IMR-90 (cell line): Measurements from ENCODE around the gene DGKD. TPM values are rescaled to one million over a fixed set of nuclear protein-coding genes. Genes with fewer than 3 reads are reported as not detected.

ENCODE experiments used
- ATAC-seq: fragments of 200-7000 bp; cut with Tn5 transposase; 2 replicates; pipeline ENCODE4 v1.9.1; 2020; ENCODE audit warnings: low read depth, mild to moderate bottlenecking, moderate library complexity
- BruUV-seq: library from RNA; stranded (reverse); fragments of 400-500 nt; replicated peaks from 2 replicates; lab custom pipeline; 2021; lab: Mats Ljungman, UMichigan
- CTCF ChIA-PET: fragments of 300-600 bp; formaldehyde crosslinking; extraction: SDS; loops from one replicate; lab custom pipeline; 2021; ENCODE audit warnings: antibody characterized with exemption; lab: Yijun Ruan, JAX
- POLR2A ChIA-PET: fragments of 300-600 bp; sonication (Branson Sonifier 250); formaldehyde crosslinking; loops from one replicate; lab custom pipeline; 2022; ENCODE audit warnings: antibody characterized with exemption; ENCODE audit not compliant: unreplicated experiment; lab: Charles Lee
- DNase-seq: peaks from one replicate; pipeline ENCODE4 v3.0.0; 2013
- H2AFZ ChIP-seq: replicated peaks from 2 replicates; pipeline ENCODE3; 2013; ENCODE audit warnings: low read length, mild to moderate bottlenecking; ENCODE audit not compliant: poor library complexity
- H2AK5ac ChIP-seq: 2 replicates; pipeline ENCODE4 v1.6.1; 2013; ENCODE audit warnings: low read depth, low read length, inconsistent platforms
- H2AK9ac ChIP-seq: replicated peaks from 2 replicates; pipeline ENCODE3; 2013; ENCODE audit warnings: mild to moderate bottlenecking, low read depth, low read length, moderate library complexity; ENCODE audit not compliant: poor library complexity
- H2BK120ac ChIP-seq: 2 replicates; pipeline ENCODE4 v1.6.1; 2013; ENCODE audit warnings: low read depth, low read length, inconsistent platforms
- H2BK15ac ChIP-seq: 3 replicates; pipeline ENCODE4 v1.6.1; 2013; ENCODE audit warnings: low read depth, low read length, inconsistent platforms
- H2BK20ac ChIP-seq: 2 replicates; pipeline ENCODE4 v1.6.1; 2013; ENCODE audit warnings: low read depth, mild to moderate bottlenecking, inconsistent platforms, low read length, moderate library complexity
- H2BK5ac ChIP-seq: 2 replicates; pipeline ENCODE4 v1.6.1; 2013; ENCODE audit warnings: mild to moderate bottlenecking, low read depth, low read length, inconsistent platforms; ENCODE audit not compliant: poor library complexity, severe bottlenecking
- H3K14ac ChIP-seq: replicated peaks from 2 replicates; pipeline ENCODE4 v1.6.1; 2013; ENCODE audit warnings: low read depth, low read length, inconsistent platforms
- H3K18ac ChIP-seq: 2 replicates; pipeline ENCODE4 v1.6.1; 2013; ENCODE audit warnings: low read depth, low read length, control low read depth
- H3K23ac ChIP-seq: 2 replicates; pipeline ENCODE4 v1.6.1; 2013; ENCODE audit warnings: low read depth, low read length, inconsistent platforms
- H3K27ac ChIP-seq: 2 replicates; pipeline ENCODE4 v1.5.1; 2013; ENCODE audit warnings: mild to moderate bottlenecking, control low read depth, low read length; ENCODE audit not compliant: insufficient read depth
- H3K27me3 ChIP-seq: 2 replicates; pipeline ENCODE4 v1.6.1; 2013; ENCODE audit warnings: low read length; ENCODE audit not compliant: control insufficient read depth, insufficient read depth
- H3K36me3 ChIP-seq: 2 replicates; pipeline ENCODE4 v1.6.1; 2013; ENCODE audit warnings: low read length, mixed read lengths; ENCODE audit not compliant: control insufficient read depth, insufficient read depth
- H3K4ac ChIP-seq: 2 replicates; pipeline ENCODE4 v1.6.1; 2013; ENCODE audit warnings: low read depth, low read length, inconsistent platforms
- H3K4me1 ChIP-seq: 2 replicates; pipeline ENCODE4 v1.6.1; 2013; ENCODE audit warnings: low read length, mixed read lengths; ENCODE audit not compliant: control insufficient read depth, insufficient read depth
- H3K4me2 ChIP-seq: 2 replicates; pipeline ENCODE4 v1.6.1; 2013; ENCODE audit warnings: low read depth, mild to moderate bottlenecking, control low read depth, low read length, moderate library complexity
- H3K4me3 ChIP-seq: 2 replicates; pipeline ENCODE4 v1.5.1; 2013; ENCODE audit warnings: low read depth, mild to moderate bottlenecking, control low read depth, low read length, moderate library complexity; ENCODE audit not compliant: insufficient read depth
- H3K56ac ChIP-seq: 2 replicates; pipeline ENCODE4 v1.6.1; 2013; ENCODE audit warnings: low read length, inconsistent platforms; ENCODE audit not compliant: insufficient read depth; ENCODE audit errors: extremely low read depth
- H3K79me1 ChIP-seq, 2 experiments: 2 replicates each; pipeline ENCODE4 v1.6.1; 2013; ENCODE audit warnings: low read length in 2 of 2, inconsistent platforms in 1 of 2, low read depth in 1 of 2
- H3K9ac ChIP-seq: 2 replicates; pipeline ENCODE4 v1.6.1; 2013; ENCODE audit warnings: low read depth, low read length, control low read depth
- H3K9me1 ChIP-seq: 2 replicates; pipeline ENCODE4 v1.6.1; 2013; ENCODE audit warnings: low read length, inconsistent platforms; ENCODE audit not compliant: insufficient read depth
- H3K9me3 ChIP-seq: 2 replicates; pipeline ENCODE4 v1.6.1; 2013; ENCODE audit warnings: low read length; ENCODE audit not compliant: control insufficient read depth, insufficient read depth
- H4K20me1 ChIP-seq: 2 replicates; pipeline ENCODE4 v1.6.1; 2013; ENCODE audit warnings: low read length, inconsistent platforms; ENCODE audit not compliant: insufficient read depth
- H4K5ac ChIP-seq: 2 replicates; pipeline ENCODE4 v1.6.1; 2013; ENCODE audit warnings: mild to moderate bottlenecking, low read depth, low read length, control low read depth
- H4K8ac ChIP-seq, 2 experiments: 2 replicates each; pipeline ENCODE4 v1.6.1; 2013; ENCODE audit warnings: low read depth in 2 of 2, low read length in 2 of 2, control low read depth in 1 of 2, inconsistent platforms in 1 of 2
- H4K91ac ChIP-seq: 2 replicates; pipeline ENCODE4 v1.6.1; 2013; ENCODE audit warnings: low read depth, low read length, inconsistent platforms; ENCODE audit not compliant: insufficient read depth
- BHLHE40 ChIP-seq: fragments of 150-350 bp; IDR thresholded peaks from 2 replicates; pipeline ENCODE4 v1.6.1; 2016; ENCODE audit warnings: mild to moderate bottlenecking, low read depth, low read length
- CEBPB ChIP-seq: IDR thresholded peaks from 2 replicates; pipeline ENCODE4 v1.6.1; 2012; ENCODE audit warnings: low read depth, low read length, improper control_type of control experiment
- CHD1 ChIP-seq: IDR thresholded peaks from 2 replicates; pipeline ENCODE4 v1.6.1; 2012; ENCODE audit warnings: low read depth, low read length, improper control_type of control experiment
- FOS ChIP-seq: fragments of 150-350 bp; IDR thresholded peaks from 2 replicates; pipeline ENCODE4 v1.6.1; 2016; ENCODE audit warnings: low read depth, low read length
- MAFK ChIP-seq: IDR thresholded peaks from 2 replicates; pipeline ENCODE4 v1.6.1; 2012; ENCODE audit warnings: low read depth, low read length, improper control_type of control experiment
- MAZ ChIP-seq: IDR thresholded peaks from 2 replicates; pipeline ENCODE4 v1.6.1; 2012; ENCODE audit warnings: low read depth, mild to moderate bottlenecking, low read length, improper control_type of control experiment, moderate library complexity, borderline replicate concordance
- NFE2L2 ChIP-seq: fragments of 150-350 bp; IDR thresholded peaks from 2 replicates; pipeline ENCODE4 v1.6.1; 2016; ENCODE audit warnings: low read depth, mild to moderate bottlenecking, low read length
- POLR2A ChIP-seq: IDR thresholded peaks from 2 replicates; pipeline ENCODE4 v1.6.1; 2012; ENCODE audit warnings: mild to moderate bottlenecking, low read depth, low read length
- RAD21 ChIP-seq: IDR thresholded peaks from 2 replicates; pipeline ENCODE4 v1.6.1; 2012; ENCODE audit warnings: low read length, improper control_type of control experiment
- RCOR1 ChIP-seq: IDR thresholded peaks from 2 replicates; pipeline ENCODE4 v1.6.1; 2012; ENCODE audit warnings: mild to moderate bottlenecking, low read length, improper control_type of control experiment; ENCODE audit not compliant: insufficient replicate concordance
- RFX5 ChIP-seq: IDR thresholded peaks from 2 replicates; pipeline ENCODE4 v1.8.0; 2012; ENCODE audit warnings: low read depth, mild to moderate bottlenecking, low read length, moderate library complexity
- SMC3 ChIP-seq: fragments of 150-350 bp; IDR thresholded peaks from 2 replicates; pipeline ENCODE4 v1.6.1; 2016; ENCODE audit warnings: low read depth, mild to moderate bottlenecking, antibody characterized with exemption, low read length, moderate library complexity
- WGBS, 2 experiments: methylation state at CpG; one replicate each; pipeline versions ENCODE4 v1.1.5 to v1.1.7; 2013; ENCODE audit warnings: missing lambda C conversion rate in 2 of 2; ENCODE audit not compliant: insufficient read length in 1 of 2; ENCODE audit errors: extremely low coverage in 2 of 2; 5-methylcytosine and 5-hydroxymethylcytosine counted together
- dilution Hi-C: fragments of 300-500 bp; cut with HindIII; formaldehyde crosslinking; loops from one replicate; pipeline ENCODE4 v1.14.3; 2018; ENCODE audit warnings: low sequenced_read_pairs; ENCODE audit not compliant: unreplicated experiment
- in situ Hi-C: fragments of 300-500 bp; cut with MboI; formaldehyde crosslinking; loops from 3 replicates; pipeline ENCODE4 v1.14.3; 2019; ENCODE audit warnings: low sequenced_read_pairs, inconsistent platforms, mixed read lengths
- intact Hi-C: fragments of 100-400 bp; cut with micrococcal nuclease; formaldehyde crosslinking; loops from 2 replicates; pipeline ENCODE4 v1.10.0; 2022
- polyA plus RNA-seq, 3 experiments: library from polyadenylated mRNA; depleted of rRNA; stranded (reverse); fragments of >200 nt; gene quantifications; 2 replicates each; pipeline ENCODE4 v1.2.3, GENCODE V29; 2012; ENCODE audit warnings: low replicate concordance in 1 of 3
- total RNA-seq: library from RNA; depleted of rRNA; stranded (reverse); fragments of >200 nt; gene quantifications from 2 replicates; pipeline ENCODE4 v1.2.3, GENCODE V29; 2012
- TF ChIP-seq, protein P1 (sequence below): fragments of 150-350 bp; IDR thresholded peaks from 2 replicates; pipeline ENCODE4 v1.6.1; 2016; ENCODE audit warnings: low read depth, mild to moderate bottlenecking, low read length, moderate library complexity, borderline replicate concordance
- TF ChIP-seq, protein P2 (sequence below): conservative IDR thresholded peaks from 2 replicates; pipeline ENCODE4 v1.5.1; 2012; ENCODE audit warnings: mild to moderate bottlenecking, low read depth, low read length, improper control_type of control experiment
- TF ChIP-seq, protein P3 (sequence below): fragments of 150-350 bp; IDR thresholded peaks from 2 replicates; pipeline ENCODE4 v1.6.1; 2017; ENCODE audit warnings: mild to moderate bottlenecking, antibody characterized with exemption, low read length, low read depth

Gene DGKD
- total and polyA plus RNA-seq, 2 of the 4 experiments (the other 2 are of a cell fraction): 6.5 to 10.1 TPM

DNA sequence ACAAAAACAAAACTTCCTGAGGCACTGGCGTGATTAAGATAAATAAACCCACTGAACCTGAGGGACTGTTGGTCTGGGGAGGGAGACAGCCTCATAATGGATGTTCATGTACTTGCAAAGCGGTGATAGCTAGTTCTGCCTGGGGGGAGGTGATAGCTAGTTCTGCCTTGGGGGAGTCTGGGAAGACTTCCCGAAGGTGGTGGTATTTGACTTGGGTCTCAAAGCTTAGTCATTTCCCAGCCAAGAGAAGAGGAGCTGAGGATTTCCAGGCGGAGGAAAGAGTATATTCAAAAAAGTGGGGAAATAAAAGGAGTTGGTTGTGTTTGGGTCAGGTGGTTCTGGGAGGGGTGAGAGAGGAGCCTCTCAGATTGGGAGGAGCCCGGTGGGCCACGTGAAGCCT, 24.7 kb downstream of the DGKD start (continued):
- TF ChIP-seq RCOR1: no peak

DNA sequence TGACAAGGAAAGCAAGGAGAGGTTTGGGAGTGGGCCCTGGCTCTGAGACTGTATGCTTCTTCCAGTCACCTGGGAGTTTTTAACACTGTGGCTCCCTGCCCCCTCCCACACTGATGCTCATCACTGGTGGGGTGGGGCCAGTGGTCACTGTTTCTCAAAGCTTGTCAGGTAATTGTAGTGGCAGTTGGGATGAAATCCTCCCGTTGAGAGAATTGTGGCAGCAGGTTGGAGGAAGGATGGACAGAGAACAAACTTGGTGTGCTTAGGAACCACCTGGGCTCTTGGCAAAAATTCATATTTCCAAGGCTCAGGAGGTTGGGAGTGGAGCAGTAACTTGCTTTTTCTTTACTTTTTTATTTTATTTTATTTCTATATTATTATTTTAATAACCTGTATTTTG, 25.1 kb downstream of the DGKD start:
- in situ Hi-C loops (no loop called here), intact Hi-C loops (no loop called here), dilution Hi-C loops (no loop called here)
- Histone ChIP-seq H3K9me1 (peaks cover 10% of the 10 kb centered on the region; the same call in 1 of the 2 replicates), H2BK5ac (no peak overlapping the region), H4K8ac (no peak overlapping the region), H3K36me3 (no peaks in the 10 kb centered on the region), H2AK5ac (no peak overlapping the region), H2AFZ (no peak overlapping the region), H3K27ac (no peak overlapping the region), H3K4me3 (no peak overlapping the region), H3K18ac (no peak overlapping the region), H4K5ac (no peak overlapping the region), H2AK9ac (no peak overlapping the region), H3K9ac (no peak overlapping the region), H3K4ac (no peak overlapping the region), H3K27me3 (no peaks in the 10 kb centered on the region), H3K79me1 (peaks cover 8 to 23% of the 10 kb centered on the region in 2 experiments; a peak in 3 of 4 replicates), H4K20me1 (peaks cover 7% of the 10 kb centered on the region), H3K4me1 (no peaks in the 10 kb centered on the region), H3K14ac (no peak overlapping the region), H4K91ac (no peak overlapping the region), H3K23ac (no peak overlapping the region), H3K4me2 (no peak overlapping the region), H2BK15ac (no peak overlapping the region), H3K9me3 (no peaks in the 10 kb centered on the region), H2BK120ac (no peak overlapping the region), H2BK20ac (no peak overlapping the region), H3K56ac (no peak overlapping the region)
- no TSS peak for BruUV-seq
- POLR2A ChIA-PET: no interaction called here
- CTCF ChIA-PET: no interaction called here
- no CpG with 5 or more reads among the region's 1 CpG for WGBS, 2 experiments
- ATAC-seq: no peak
- DNase-seq: no peak
- no peak for TF ChIP-seq MAZ
- TF ChIP-seq, protein P1, sequence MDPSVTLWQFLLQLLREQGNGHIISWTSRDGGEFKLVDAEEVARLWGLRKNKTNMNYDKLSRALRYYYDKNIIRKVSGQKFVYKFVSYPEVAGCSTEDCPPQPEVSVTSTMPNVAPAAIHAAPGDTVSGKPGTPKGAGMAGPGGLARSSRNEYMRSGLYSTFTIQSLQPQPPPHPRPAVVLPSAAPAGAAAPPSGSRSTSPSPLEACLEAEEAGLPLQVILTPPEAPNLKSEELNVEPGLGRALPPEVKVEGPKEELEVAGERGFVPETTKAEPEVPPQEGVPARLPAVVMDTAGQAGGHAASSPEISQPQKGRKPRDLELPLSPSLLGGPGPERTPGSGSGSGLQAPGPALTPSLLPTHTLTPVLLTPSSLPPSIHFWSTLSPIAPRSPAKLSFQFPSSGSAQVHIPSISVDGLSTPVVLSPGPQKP: no peak
- TF ChIP-seq, protein P2, sequence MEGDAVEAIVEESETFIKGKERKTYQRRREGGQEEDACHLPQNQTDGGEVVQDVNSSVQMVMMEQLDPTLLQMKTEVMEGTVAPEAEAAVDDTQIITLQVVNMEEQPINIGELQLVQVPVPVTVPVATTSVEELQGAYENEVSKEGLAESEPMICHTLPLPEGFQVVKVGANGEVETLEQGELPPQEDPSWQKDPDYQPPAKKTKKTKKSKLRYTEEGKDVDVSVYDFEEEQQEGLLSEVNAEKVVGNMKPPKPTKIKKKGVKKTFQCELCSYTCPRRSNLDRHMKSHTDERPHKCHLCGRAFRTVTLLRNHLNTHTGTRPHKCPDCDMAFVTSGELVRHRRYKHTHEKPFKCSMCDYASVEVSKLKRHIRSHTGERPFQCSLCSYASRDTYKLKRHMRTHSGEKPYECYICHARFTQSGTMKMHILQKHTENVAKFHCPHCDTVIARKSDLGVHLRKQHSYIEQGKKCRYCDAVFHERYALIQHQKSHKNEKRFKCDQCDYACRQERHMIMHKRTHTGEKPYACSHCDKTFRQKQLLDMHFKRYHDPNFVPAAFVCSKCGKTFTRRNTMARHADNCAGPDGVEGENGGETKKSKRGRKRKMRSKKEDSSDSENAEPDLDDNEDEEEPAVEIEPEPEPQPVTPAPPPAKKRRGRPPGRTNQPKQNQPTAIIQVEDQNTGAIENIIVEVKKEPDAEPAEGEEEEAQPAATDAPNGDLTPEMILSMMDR: no peak
- no peak for TF ChIP-seq MAFK
- TF ChIP-seq CEBPB: no peak
- TF ChIP-seq, protein P3, sequence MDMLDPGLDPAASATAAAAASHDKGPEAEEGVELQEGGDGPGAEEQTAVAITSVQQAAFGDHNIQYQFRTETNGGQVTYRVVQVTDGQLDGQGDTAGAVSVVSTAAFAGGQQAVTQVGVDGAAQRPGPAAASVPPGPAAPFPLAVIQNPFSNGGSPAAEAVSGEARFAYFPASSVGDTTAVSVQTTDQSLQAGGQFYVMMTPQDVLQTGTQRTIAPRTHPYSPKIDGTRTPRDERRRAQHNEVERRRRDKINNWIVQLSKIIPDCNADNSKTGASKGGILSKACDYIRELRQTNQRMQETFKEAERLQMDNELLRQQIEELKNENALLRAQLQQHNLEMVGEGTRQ: no peak
- no peak for TF ChIP-seq SMC3
- TF ChIP-seq RCOR1: no peak
- TF ChIP-seq NFE2L2: no peak
- no peak for TF ChIP-seq RAD21
- no peak for TF ChIP-seq RFX5
- TF ChIP-seq BHLHE40: no peak
- no peak for TF ChIP-seq CHD1
- TF ChIP-seq FOS: no peak
- TF ChIP-seq POLR2A: no peak
